Lower lobe of right lung (tissue), 2 donors: ENCODE data around the gene TMEM165. TPM values are rescaled to one million over a fixed set of nuclear protein-coding genes. Genes with fewer than 3 reads are reported as not detected.

Experiments
- ATAC-seq, 2 donors: fragments of 200-7000 bp; cut with Tn5 transposase; one replicate each; pipeline ENCODE4 v1.9.1; 2020 to 2022; ENCODE audit warnings: mild to moderate bottlenecking in 2 of 2, moderate library complexity in 2 of 2
- DNase-seq: peaks from one replicate; pipeline ENCODE4 v3.0.0-alpha.2; 2020
- H3K27ac ChIP-seq: fragments of 200-600 bp; one replicate; pipeline ENCODE4 v1.8.0; 2022
- H3K27me3 ChIP-seq: fragments of 200-600 bp; one replicate; pipeline ENCODE4 v1.8.0; 2022; ENCODE audit warnings: low read depth
- H3K36me3 ChIP-seq: fragments of 200-600 bp; one replicate; pipeline ENCODE4 v1.8.0; 2022; ENCODE audit warnings: mild to moderate bottlenecking
- H3K4me1 ChIP-seq: fragments of 200-600 bp; one replicate; pipeline ENCODE4 v1.8.0; 2022
- H3K4me3 ChIP-seq: fragments of 200-600 bp; one replicate; pipeline ENCODE4 v1.8.0; 2022; ENCODE audit warnings: mild to moderate bottlenecking
- H3K9me3 ChIP-seq: fragments of 200-600 bp; one replicate; pipeline ENCODE4 v1.8.0; 2022
- CTCF ChIP-seq: fragments of 200-600 bp; IDR thresholded peaks from one replicate; pipeline ENCODE4 v1.8.0; 2022; ENCODE audit warnings: antibody characterized with exemption, mild to moderate bottlenecking
- intact Hi-C: fragments of 100-400 bp; cut with DNase I; formaldehyde crosslinking; loops from one replicate; pipeline ENCODE4 v1.11.0; 2022
- total RNA-seq: library from RNA; stranded (reverse); fragmentation: NEBNext Ultra II Directional; extraction: Animal tissue kit (Norgen Biotek cat#: 25700); gene quantifications from one replicate; pipeline ENCODE4 v1.2.1, GENCODE V29; 2021
- donor health status: DM: no; HTN: yes; CAD: no; lungs with severe emphysema.

Gene TMEM165
- total RNA-seq, 1 donor from 2014 or later: 140 TPM

GRCh38 chr4:55445921-55446577 lies 50.3 kb downstream of the TMEM165 start:
- Histone ChIP-seq H3K27me3 (no peaks in the 10 kb centered on the region), H3K27ac (no peak overlapping the region), H3K9me3 (no peaks in the 10 kb centered on the region), H3K4me1 (peaks cover 4% of the 10 kb centered on the region), H3K4me3 (no peak overlapping the region), H3K36me3 (peaks cover 85% of the 10 kb centered on the region)
- no peak for TF ChIP-seq CTCF
- DNase-seq: no peak
- intact Hi-C loops: no loop called here
- peak in 1 of 2 donors; percentile 16 for ATAC-seq

- ATAC-seq (no peak), DNase-seq (no peak)
- H3K9me3 ChIP-seq: no peaks in the 10 kb centered on the region
- H3K4me1 ChIP-seq: peaks cover 4% of the 10 kb centered on the region
- intact Hi-C loops: no loop called here
- no peak for TF ChIP-seq CTCF
- H3K27ac ChIP-seq: no peak overlapping the region
- H3K27me3 ChIP-seq: no peaks in the 10 kb centered on the region
- H3K36me3 ChIP-seq: peaks cover 80% of the 10 kb centered on the region
- H3K4me3 ChIP-seq: no peak overlapping the region
These were observed 50.8 kb downstream of the TMEM165 start for GRCh38 chr4:55446578-55446922.

- no peak overlapping the region for H3K4me3 ChIP-seq
- H3K27ac ChIP-seq: no peak overlapping the region
- no peaks in the 10 kb centered on the region for H3K27me3 ChIP-seq
- no peaks in the 10 kb centered on the region for H3K9me3 ChIP-seq
- DNase-seq (no peak), ATAC-seq (no peak)
- H3K4me1 ChIP-seq: peaks cover 4% of the 10 kb centered on the region
- H3K36me3 ChIP-seq: peaks cover 78% of the 10 kb centered on the region
- intact Hi-C loops: no loop called here
- no peak for TF ChIP-seq CTCF
These were observed 51.5 kb downstream of the TMEM165 start for GRCh38 chr4:55447108-55447708.

GRCh38 chr4:55447831-55448230 lies 52.1 kb downstream of the TMEM165 start:
- DNase-seq (no peak), ATAC-seq (no peak)
- intact Hi-C loops: no loop called here
- Histone ChIP-seq H3K27me3 (no peaks in the 10 kb centered on the region), H3K4me1 (peaks cover 4% of the 10 kb centered on the region), H3K27ac (no peak overlapping the region), H3K36me3 (peaks cover 77% of the 10 kb centered on the region), H3K9me3 (no peaks in the 10 kb centered on the region), H3K4me3 (no peak overlapping the region)
- no peak for TF ChIP-seq CTCF

GRCh38 chr4:55450566-55450965 lies 54.8 kb downstream of the TMEM165 start:
- H3K36me3 ChIP-seq: peaks cover 60% of the 10 kb centered on the region
- no peak overlapping the region for H3K27ac ChIP-seq
- no peak for DNase-seq

More at GRCh38 chr4:55450566-55450965, 54.8 kb downstream of the TMEM165 start:
- no peak for ATAC-seq
- no peak overlapping the region for H3K4me3 ChIP-seq
- no peak for TF ChIP-seq CTCF
- H3K9me3 ChIP-seq: no peaks in the 10 kb centered on the region
- intact Hi-C loops: no loop called here
- no peaks in the 10 kb centered on the region for H3K27me3 ChIP-seq
- peaks cover 4% of the 10 kb centered on the region for H3K4me1 ChIP-seq
